Non-pigmented ciliary epithelial cell (primary cell): ENCODE results near the gene SPRY2.
A peak's percentile ranks its signal among the peaks of the same experiment; 100 is the strongest.
"Not testable (repeated sequence)": the region's sequence is repeated elsewhere in the genome, so short reads cannot be mapped to it uniquely, and the experiment has no call there.

Experiments
- DNase-seq: peaks from one replicate; pipeline ENCODE4 v3.0.0-alpha.2; 2010; ENCODE audit warnings: low read depth

The SPRY2 gene

GRCh38 chr13:80348750-80349149, 7.8 kb upstream of the SPRY2 start:
- DNase-seq: no peak

GRCh38 chr13:80348314-80348713, 7.4 kb upstream of the SPRY2 start:
- no peak for DNase-seq

- no peak for DNase-seq
Observed at GRCh38 chr13:80345771-80346510, 5.0 kb upstream of the SPRY2 start.

- DNase-seq: not testable (repeated sequence)
Observed at GRCh38 chr13:80344032-80344431, 3.1 kb upstream of the SPRY2 start.

GRCh38 chr13:80342471-80343371, 1.8 kb upstream of the SPRY2 start:
- no peak for DNase-seq

- no peak for DNase-seq
Observed at GRCh38 chr13:80341756-80342370, 937 bp upstream of the SPRY2 start.

- DNase-seq: no peak
Observed at GRCh38 chr13:80340651-80341100, 250 bp downstream of the SPRY2 start.

- no peak for DNase-seq
Observed at GRCh38 chr13:80339912-80340650, 845 bp downstream of the SPRY2 start.

GRCh38 chr13:80339563-80339911, 1.4 kb downstream of the SPRY2 start:
- no peak for DNase-seq

- DNase-seq: peak; percentile 70
Observed at GRCh38 chr13:80338781-80339562, 2.0 kb downstream of the SPRY2 start.

- no peak for DNase-seq
Observed at GRCh38 chr13:80337288-80338081, 3.4 kb downstream of the SPRY2 start.

GRCh38 chr13:80336776-80337287, 4.1 kb downstream of the SPRY2 start:
- no peak for DNase-seq

GRCh38 chr13:80336370-80336769, 4.6 kb downstream of the SPRY2 start:
- DNase-seq: no peak

GRCh38 chr13:80334597-80335260, 6.2 kb downstream of the SPRY2 start:
- no peak for DNase-seq

- no peak for DNase-seq
Observed at GRCh38 chr13:80331984-80332383, 8.9 kb downstream of the SPRY2 start.

- no peak for DNase-seq
Observed at GRCh38 chr13:80329250-80329649, 11.7 kb downstream of the SPRY2 start.

- DNase-seq: no peak
Observed at GRCh38 chr13:80319004-80319403, 21.9 kb downstream of the SPRY2 start.

GRCh38 chr13:80314711-80315653, 25.9 kb downstream of the SPRY2 start:
- no peak for DNase-seq
